SK-N-DZ (cell line): Measurements from ENCODE around the gene PCDHGB6.
"Not testable (repeated sequence)": the region's sequence is repeated elsewhere in the genome, so short reads cannot be mapped to it uniquely, and the experiment has no call there.

Experiments used
- DNase-seq: peaks from one replicate; pipeline ENCODE4 v3.0.0-alpha.2; 2015; ENCODE audit warnings: low spot score

The PCDHGB6 gene

DNA sequence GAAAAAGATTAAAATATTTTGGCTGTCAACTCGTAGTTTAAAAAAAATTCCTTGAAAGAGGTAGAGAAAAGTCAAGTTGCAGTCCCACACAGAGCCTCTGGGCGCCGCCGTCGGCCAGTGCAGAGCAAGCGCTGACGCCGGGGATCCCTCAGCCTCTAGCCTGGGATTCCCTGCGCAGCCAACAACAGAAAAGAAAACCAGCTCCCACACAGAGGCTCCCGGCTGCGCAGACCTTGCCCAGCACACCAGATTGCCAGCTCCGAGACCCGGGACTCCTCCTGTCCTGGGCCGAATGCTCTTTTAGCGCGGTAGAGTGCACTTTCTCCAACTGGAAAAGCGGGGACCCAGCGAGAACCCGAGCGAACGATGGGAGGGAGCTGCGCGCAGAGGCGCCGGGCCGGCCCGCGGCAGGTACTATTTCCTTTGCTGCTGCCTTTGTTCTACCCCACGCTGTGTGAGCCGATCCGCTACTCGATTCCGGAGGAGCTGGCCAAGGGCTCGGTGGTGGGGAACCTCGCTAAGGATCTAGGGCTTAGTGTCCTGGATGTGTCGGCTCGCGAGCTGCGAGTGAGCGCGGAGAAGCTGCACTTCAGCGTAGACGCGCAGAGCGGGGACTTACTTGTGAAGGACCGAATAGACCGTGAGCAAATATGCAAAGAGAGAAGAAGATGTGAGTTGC lies 9.8 kb downstream of the PCDHGB6 start, which contains the start of gene PCDHGB7:
PCDHGB7 (plus strand) TSS at position 184 of the 679 bp plus-strand sequence; CDS start at position 367, 183 bp downstream.
- peak; percentile 29 for DNase-seq

DNA sequence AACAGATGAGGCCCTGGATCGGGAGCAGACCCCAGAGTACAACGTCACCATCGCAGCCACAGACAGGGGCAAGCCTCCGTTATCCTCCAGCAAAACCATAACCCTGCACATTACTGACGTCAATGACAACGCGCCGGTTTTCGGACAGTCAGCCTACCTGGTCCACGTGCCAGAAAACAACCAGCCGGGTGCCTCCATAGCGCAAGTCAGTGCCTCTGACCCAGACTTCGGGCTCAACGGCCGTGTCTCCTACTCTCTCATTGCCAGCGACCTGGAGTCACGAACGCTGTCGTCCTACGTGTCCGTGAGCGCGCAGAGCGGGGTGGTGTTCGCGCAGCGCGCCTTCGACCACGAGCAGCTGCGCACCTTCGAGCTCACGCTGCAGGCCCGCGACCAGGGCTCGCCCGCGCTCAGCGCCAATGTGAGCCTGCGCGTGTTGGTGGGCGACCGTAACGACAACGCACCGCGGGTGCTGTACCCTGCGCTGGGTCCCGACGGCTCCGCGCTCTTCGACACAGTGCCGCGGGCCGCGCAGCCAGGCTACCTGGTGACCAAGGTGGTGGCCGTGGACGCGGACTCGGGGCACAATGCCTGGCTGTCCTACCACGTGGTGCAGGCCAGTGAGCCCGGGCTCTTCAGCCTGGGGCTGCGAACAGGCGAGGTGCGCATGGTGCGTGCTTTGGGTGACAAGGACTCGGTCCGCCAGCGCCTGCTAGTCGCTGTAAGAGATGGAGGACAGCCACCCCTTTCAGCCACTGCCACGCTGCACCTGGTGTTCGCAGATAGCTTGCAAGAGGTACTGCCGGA lies 11.5 kb downstream of the PCDHGB6 start:
- no peak for DNase-seq

DNA sequence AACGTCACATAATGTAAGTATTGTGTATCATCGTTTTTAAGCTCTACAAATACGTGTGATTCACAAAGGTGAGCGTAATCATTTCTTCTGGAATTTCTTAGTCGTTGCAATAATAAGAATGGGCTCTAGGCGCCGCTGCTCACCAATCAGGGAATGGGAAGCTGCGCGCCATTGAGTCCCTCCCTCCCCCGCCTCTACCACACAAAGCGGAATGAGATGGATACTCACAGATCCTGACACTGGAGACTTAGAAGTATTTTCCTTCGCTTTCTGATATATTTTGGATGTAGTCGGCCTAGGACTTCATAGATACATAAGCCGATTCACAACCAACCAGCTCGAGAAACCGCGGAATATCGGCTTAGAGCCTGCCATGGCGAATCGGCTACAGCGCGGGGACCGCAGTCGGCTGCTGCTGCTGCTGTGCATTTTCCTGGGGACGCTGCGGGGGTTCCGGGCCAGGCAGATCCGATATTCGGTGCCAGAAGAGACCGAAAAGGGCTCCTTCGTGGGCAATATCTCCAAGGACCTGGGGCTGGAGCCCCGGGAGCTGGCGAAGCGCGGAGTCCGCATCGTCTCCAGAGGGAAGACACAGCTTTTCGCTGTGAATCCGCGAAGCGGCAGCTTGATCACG lies 13.2 kb downstream of the PCDHGB6 start, which contains the start of gene PCDHGA11:
PCDHGA11 (plus strand) TSS at position 197 of the 634 bp plus-strand sequence; CDS start at position 374, 177 bp downstream.
- DNase-seq = no peak

DNA sequence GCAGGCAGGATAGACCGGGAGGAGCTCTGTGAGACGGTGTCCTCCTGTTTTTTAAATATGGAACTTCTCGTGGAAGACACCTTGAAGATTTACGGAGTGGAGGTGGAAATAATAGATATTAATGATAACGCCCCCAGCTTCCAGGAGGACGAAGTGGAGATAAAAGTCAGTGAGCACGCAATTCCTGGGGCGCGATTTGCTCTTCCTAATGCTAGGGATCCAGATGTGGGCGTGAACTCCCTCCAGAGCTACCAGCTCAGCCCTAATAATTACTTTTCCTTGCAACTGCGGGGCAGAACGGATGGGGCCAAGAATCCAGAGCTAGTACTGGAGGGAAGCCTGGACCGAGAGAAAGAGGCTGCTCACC lies 13.7 kb downstream of the PCDHGB6 start:
- no peak for DNase-seq

DNA sequence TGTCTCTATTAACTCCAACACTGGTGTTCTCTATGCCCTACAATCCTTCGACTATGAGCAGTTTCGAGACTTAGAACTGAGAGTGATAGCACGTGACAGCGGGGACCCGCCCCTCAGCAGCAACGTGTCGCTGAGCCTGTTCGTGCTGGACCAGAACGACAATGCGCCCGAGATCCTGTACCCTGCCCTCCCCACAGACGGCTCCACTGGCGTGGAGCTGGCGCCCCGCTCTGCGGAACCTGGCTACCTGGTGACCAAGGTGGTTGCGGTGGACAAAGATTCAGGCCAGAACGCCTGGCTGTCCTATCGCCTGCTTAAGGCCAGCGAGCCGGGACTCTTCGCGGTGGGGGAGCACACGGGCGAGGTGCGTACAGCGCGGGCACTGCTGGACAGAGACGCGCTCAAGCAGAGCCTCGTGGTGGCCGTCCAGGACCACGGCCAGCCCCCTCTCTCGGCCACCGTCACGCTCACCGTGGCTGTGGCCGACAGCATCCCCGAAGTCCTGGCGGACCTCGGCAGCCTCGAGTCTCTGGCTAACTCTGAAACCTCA lies 15.0 kb downstream of the PCDHGB6 start:
- DNase-seq = no peak

DNA sequence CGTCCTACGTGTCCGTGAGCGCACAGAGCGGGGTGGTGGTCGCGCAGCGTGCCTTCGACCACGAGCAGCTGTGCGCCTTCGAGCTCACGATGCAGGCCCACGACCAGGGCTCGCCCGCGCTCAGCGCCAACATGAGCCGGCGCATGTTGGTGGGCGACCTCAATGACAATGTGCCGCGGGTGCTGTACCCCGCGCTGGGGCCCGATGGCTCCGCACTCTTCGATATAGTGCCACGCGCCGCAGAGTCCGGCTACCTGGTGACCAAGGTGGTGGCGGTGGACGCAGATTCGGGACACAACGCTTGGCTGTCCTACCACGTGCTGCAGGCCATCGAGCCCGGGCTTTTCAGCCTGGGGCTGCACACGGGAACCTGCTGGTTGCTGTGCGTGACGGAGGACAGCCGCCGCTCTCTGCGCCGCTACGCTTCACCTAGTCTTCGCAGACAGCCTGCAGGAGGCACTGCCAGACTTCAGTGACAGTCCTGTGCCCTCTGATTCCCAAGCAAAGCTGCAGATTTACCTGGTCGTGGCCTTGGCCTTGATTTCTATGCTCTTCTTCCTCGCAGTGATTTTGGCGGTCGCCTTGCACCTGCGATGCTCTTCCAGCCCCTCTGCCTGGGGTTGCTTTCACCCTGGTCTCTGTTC lies 20.1 kb downstream of the PCDHGB6 start:
- no peak for DNase-seq

DNA sequence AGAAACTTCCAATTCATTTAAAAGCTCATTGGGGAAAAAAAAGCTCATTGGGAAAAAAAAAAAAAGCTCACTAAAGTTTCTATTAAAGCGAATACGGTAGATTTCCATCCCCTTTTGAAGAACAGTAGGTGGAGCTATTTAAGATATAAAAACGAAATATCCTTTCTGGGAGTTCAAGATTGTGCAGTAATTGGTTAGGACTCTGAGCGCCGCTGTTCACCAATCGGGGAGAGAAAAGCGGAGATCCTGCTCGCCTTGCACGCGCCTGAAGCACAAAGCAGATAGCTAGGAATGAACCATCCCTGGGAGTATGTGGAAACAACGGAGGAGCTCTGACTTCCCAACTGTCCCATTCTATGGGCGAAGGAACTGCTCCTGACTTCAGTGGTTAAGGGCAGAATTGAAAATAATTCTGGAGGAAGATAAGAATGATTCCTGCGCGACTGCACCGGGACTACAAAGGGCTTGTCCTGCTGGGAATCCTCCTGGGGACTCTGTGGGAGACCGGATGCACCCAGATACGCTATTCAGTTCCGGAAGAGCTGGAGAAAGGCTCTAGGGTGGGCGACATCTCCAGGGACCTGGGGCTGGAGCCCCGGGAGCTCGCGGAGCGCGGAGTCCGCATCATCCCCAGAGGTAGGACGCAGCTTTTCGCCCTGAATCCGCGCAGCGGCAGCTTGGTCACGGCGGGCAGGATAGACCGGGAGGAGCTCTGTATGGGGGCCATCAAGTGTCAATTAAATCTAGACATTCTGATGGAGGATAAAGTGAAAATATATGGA lies 22.7 kb downstream of the PCDHGB6 start, which contains the start of gene PCDHGA12:
PCDHGA12 (plus strand) TSS at position 176 of the 782 bp plus-strand sequence; CDS start at position 429, 253 bp downstream.
- no peak for DNase-seq

DNA sequence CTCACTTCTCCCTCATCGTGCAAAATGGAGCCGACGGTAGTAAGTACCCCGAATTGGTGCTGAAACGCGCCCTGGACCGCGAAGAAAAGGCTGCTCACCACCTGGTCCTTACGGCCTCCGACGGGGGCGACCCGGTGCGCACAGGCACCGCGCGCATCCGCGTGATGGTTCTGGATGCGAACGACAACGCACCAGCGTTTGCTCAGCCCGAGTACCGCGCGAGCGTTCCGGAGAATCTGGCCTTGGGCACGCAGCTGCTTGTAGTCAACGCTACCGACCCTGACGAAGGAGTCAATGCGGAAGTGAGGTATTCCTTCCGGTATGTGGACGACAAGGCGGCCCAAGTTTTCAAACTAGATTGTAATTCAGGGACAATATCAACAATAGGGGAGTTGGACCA lies 23.5 kb downstream of the PCDHGB6 start:
- DNase-seq = no peak

DNA sequence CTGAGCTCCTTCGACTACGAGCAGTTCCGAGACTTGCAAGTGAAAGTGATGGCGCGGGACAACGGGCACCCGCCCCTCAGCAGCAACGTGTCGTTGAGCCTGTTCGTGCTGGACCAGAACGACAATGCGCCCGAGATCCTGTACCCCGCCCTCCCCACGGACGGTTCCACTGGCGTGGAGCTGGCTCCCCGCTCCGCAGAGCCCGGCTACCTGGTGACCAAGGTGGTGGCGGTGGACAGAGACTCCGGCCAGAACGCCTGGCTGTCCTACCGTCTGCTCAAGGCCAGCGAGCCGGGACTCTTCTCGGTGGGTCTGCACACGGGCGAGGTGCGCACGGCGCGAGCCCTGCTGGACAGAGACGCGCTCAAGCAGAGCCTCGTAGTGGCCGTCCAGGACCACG lies 24.5 kb downstream of the PCDHGB6 start:
- DNase-seq = not testable (repeated sequence)

DNA sequence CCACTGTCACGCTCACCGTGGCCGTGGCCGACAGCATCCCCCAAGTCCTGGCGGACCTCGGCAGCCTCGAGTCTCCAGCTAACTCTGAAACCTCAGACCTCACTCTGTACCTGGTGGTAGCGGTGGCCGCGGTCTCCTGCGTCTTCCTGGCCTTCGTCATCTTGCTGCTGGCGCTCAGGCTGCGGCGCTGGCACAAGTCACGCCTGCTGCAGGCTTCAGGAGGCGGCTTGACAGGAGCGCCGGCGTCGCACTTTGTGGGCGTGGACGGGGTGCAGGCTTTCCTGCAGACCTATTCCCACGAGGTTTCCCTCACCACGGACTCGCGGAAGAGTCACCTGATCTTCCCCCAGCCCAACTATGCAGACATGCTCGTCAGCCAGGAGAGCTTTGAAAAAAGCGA lies 24.9 kb downstream of the PCDHGB6 start:
- not testable (repeated sequence) for DNase-seq

DNA sequence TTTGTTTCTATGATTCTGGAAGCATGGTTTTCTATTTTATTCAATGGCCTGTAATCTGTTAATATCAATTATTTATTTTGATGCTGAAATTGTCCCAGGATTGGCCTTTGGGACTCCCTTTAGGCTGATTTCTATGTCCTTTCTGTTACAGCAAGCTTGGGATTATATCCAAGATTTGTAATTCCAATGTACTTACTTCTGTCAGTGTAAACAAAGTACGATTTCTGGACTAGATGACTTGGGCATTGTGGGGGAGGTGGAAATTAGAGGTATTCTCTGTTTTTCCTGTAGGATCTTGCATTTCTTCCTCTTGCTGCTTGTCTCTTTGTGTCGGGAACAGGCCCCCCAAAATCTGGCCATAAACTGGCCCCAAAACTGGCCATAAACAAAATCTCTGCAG lies 26.2 kb downstream of the PCDHGB6 start:
- DNase-seq = no peak

DNA sequence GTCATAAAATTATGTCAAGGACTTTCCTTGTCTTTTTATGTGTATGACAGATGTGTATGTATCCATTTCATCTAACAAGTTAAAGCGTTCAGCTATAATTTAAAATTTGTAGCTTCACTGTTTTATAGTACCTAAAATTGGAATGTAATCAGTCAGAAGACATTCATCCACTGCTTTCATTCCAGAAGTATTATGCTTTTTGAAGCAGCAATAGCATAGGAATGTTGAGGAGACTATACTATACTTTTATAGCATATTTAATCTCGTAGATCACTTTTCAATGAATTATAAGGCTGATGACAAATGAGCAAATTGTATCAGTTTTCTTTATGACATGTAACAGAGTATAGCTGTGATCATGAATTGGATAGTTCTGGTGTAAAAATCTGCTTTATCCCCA lies 29.4 kb downstream of the PCDHGB6 start:
- DNase-seq = no peak

DNA sequence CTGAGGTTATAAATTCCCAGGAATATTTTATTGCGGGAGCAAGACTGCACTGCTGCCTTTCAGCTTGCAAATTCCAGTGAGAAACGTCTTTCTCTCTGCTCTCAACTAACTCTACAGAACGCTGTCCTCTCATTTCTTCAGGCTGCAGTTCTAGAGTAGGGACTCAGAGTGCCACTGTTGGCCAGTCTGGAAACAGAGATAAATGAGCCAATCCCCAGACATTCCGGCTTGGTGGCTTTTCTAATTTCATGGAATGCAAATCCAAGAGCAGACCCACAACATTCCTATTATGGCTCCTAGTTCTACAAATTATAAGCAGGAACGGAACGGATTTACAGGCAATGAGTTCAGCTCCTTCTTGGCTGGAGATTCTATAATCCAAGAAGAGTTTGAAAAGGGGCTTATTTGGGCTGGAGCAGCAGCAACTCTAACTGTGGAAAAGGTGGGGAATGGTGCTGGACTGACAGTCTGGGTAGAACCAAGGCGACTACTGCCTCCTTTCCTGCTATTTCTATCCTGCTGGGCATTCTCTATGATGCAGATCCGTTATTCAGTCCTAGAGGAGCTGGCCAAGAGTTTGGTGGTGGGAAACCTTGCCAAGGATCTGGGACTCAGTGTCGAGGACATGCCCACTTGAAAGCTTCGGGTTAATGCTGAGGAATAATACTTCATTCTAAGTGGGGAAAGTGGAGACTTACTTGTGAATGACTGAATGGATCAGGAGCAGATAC lies 31.8 kb downstream of the PCDHGB6 start:
- DNase-seq = no peak

DNA sequence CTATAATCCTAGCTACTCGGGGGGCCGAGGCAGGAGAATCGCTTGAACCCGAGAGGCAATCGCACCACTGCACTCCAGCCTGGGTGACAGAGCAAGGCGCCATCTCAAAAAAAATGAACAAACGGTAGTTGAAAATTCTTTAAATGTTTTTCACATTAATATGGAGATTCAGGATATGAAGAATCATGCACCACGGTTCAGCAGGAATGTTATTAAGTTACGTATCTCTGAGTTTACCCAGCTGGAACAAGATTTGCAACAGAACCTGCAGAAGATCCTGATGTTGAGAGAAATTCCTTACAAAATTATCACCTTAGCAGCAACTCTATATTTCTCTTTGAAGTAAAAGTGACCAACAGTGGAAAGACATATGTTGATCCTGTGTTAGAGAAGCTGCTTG lies 32.5 kb downstream of the PCDHGB6 start:
- DNase-seq = no peak

DNA sequence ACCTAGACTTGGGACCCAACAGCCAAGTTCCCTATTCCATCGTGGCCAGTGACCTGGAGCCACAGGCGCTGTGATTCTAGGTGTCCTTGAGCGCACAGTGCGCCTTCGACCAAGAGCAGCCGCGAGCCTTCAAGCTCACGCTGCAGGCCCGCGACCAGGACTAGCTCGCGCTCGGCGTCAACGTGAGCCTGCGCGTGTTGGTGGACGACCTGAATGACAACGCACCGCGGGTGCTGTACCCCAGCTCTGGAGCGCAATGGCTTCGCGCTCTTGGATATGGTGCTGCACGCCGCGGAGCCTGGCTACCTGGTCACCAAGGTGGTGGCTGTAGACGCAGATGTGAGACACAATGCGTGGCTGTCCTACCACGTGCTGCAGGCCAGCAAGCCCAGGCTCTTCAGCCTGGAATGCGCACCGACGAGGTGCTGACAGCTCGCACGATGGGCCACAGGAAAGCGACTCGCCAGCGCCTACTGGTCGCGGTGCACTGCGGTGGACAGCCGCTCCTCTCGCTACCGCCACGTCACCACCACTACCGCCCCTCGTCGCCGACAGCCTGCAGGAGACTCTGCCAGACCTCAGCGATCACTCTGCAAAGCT lies 33.9 kb downstream of the PCDHGB6 start:
- DNase-seq = no peak
